Measurements from ENCODE around the gene LGMN.
"Not testable (repeated sequence)": the region's sequence is repeated elsewhere in the genome, so short reads cannot be mapped to it uniquely, and the experiment has no call there.

Gene LGMN

DNA sequence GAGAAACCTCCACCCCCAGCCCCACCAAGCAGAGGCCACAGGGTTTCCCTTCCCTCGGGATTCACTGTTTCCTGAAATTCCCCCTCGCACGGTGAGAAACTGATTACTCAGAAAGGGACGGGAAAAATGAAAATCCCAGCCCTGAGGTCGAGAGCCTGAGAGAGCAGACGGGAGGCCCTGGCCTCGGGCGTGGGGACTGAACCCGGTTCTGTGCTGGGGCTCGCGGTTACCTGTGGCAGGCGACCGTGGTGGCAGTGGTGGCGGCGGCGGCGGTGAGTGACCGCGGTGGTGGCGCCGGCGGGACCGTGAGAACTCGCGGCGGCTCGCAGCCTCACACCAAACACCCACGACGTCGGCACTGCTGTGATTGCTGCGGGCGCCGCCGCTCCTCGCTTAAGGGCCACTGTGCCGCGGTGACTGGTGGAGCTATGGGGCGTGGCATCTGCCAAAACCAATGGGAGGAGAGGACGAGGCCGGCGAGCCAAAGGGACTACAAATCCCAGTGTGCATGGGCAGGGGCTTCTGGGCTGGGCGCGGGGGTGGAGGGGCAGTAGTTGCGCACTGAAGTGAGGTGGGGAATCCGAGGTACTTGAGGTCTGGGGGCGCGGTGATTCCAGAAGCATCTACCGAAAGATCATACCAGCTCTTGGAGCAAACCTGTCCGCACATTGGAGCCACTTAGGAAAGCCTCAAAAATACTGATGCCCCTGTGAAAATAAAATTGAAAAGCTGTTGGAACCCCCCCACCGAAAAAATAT, at the start of gene LGMN:
LGMN (minus strand) TSS at position 369 of the 758 bp plus-strand sequence. CDS start 15,841 bp downstream, outside the sequence.
- peak; percentile 62 to 65 for DNase-seq (ENCODE audit: low read depth in 2 of 2)

DNA sequence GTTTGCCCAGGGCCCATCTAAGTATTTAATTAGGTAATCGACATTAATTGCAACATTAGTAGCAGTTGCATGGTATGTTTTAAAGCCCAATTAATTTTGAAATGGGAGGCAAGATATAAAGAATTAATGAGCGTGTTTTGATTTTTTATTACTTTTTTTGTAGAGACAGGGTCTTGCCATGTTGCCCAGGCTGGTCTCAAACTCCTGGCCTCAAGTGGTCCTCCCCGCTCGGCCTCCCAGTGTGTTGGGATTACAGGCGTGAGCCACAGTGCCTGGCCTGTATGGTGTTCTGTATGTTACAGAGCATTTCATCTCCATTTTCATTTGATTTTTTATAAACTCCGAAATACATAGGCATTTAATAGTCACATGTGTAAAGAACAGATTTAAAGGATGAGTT, 46.5 kb upstream of the LGMN start:
- DNase-seq (ENCODE audit: low read depth in 2 of 2) = no peak

DNA sequence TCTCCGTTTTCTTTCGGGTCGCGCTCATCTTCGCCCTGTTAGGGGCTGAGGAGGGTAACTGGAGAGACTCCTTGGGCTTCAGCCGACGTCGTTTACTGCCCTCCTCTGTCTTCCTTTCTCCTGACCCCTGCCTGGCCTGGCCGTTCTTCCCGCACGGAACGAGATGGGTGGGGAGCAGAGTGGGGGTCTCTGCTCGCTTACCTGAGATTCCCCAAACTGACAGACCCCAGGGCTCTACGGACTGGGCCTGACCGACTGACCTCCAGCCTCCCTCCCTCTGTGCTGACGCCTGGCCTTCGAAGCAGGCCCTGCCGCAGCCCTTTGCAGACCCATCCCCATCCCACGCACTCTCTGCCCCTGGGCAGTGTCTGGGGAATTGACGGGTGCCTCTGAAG, 46.1 kb upstream of the LGMN start:
- DNase-seq (ENCODE audit: low read depth in 2 of 2) = no peak

GRCh38 chr14:92793709-92794546, 45.5 kb upstream of the LGMN start, which contains the start of gene GOLGA5:
Gene GOLGA5, plus strand, starts transcription at chr14:92794305. Its CDS starts 3,133 bp downstream, at chr14:92797438.
- DNase-seq (ENCODE audit: low read depth in 2 of 2) = peak; percentile 93 to 96

DNA sequence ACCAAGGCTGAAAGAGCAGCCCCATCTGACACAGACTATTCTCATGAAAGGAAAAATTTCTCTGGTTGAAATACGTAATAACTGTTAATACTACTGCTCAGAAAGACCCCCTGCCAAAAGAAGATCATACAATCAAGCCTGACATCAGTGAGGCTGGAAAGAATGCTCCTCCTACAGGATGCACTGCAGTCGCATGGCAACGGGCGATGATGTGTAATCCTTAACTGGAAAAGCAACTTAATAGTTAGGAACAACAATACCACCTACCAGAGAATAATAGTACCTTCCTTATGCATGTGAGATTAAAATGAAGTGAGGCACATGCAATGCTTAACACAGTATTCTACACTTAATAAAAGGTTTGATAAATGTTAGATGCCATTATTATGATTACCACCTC, 44.5 kb upstream of the LGMN start:
- no peak for DNase-seq (ENCODE audit: low read depth in 2 of 2)

DNA sequence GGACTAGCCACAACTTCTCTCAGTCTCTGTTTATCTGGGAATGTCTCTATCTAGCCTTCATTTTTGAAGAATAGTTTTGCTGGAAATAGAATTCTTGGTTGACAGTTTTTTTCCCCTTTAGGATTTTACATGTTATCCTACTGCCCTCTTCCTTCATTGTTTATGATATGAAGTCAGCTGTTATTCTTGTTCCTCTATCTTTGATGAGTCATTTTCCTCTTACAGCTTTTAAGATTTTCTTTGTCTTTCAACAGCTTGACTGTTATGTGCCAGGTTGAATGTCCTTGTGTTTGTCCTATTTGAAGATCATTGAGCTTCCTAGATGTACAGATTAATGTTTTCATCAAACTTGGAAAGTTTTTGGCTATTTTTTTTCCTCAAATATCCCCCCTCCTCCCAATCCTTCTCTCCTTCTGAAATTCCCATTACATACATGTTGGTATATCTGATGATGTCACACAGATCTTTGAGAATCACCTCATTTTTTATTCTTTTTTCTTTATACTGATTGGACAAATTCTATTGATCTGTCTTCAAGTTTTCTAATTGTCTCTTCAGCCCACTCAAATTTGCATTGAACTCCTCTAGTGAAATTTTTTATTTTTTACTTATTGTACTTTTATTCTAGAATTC, 41.1 kb upstream of the LGMN start:
- DNase-seq (ENCODE audit: low read depth in 2 of 2) = no peak

GRCh38 chr14:92787554-92787953, 39.1 kb upstream of the LGMN start:
- DNase-seq (ENCODE audit: low read depth in 2 of 2) = no peak

DNA sequence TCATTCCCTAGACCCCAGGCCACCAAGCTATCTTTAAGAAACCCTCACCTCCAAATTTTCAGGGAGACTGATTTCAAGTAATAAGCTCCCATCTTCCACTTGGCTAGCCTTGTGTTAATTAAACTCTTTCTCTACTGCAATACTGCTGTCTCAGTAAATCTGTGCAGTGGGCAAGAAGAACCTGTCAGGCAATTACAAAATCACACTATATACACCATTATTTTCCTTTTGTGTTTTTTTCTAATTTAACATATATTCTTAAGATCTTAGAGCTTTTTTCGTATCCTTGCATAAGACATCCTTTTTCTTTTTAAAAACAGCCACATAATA, 38.0 kb upstream of the LGMN start:
- DNase-seq (ENCODE audit: low read depth in 2 of 2) = no peak

DNA sequence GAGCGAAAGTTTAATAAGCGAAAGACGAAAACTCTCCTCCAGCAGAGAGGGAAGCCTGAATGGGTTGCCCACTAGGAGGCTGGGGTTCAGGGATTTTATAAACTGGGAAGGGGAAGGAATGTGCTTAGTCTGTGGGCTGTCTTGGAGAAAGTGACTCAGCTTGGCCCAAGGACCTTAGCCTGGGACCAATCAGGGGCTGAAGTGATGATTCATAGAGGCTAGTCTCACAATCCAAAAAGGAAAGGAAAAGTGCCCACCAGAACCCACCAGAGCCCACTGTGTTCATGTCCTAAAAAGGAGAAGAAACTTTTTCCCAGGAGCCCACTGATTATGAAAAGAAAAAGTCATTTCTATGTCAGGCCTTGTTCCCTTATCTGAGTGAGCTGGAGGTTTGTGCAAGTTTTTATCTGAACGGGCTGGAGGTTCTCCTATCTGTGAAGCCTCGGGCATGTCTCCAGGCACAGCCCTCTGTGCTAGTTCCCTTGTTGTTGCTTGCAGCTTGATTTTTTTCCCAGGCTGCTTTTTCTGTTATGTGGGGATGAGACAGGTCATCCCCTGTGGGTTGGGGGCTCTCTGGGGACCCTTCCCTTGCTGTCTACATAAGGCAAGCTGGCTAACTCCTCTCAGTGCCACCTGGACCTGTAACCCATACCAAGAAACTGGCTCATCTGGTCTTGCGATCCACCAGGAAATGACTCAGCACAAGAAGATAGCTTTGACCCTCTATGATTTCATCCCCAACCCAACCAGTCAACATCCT, 37.4 kb upstream of the LGMN start:
- DNase-seq (ENCODE audit: low read depth in 2 of 2) = no peak

DNA sequence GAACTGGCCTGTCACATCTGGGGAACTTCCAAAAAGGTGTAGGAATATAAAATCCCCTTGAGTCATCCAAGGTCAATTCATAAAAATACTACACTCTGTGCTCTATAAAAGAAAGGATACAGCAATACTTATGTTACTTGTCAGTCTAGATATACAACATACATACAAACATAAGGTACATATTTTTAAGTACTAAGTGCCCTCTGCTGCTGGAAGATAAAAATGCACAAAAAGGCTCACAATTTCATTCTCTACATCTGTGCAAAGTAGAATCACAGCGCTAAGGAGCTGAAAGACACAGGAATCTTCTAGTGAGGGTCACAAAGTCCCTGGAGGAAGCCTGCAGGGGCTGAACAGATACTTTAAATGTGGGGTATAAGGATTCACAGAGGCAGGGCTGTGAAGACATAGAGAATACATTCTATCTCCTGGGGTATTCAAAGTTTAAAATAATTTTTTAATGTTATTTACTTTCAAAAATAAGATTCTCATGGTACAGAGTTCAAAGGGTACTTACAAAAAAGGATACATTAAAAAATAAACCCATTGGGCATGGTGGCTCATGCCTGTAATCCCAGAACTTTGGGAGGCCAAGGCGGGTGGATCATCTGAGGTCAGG, 35.5 kb upstream of the LGMN start:
- DNase-seq (ENCODE audit: low read depth in 2 of 2) = peak in 1 of 2 donors; percentile 9

GRCh38 chr14:92781350-92781749, 32.9 kb upstream of the LGMN start:
- no peak for DNase-seq (ENCODE audit: low read depth in 2 of 2)

DNA sequence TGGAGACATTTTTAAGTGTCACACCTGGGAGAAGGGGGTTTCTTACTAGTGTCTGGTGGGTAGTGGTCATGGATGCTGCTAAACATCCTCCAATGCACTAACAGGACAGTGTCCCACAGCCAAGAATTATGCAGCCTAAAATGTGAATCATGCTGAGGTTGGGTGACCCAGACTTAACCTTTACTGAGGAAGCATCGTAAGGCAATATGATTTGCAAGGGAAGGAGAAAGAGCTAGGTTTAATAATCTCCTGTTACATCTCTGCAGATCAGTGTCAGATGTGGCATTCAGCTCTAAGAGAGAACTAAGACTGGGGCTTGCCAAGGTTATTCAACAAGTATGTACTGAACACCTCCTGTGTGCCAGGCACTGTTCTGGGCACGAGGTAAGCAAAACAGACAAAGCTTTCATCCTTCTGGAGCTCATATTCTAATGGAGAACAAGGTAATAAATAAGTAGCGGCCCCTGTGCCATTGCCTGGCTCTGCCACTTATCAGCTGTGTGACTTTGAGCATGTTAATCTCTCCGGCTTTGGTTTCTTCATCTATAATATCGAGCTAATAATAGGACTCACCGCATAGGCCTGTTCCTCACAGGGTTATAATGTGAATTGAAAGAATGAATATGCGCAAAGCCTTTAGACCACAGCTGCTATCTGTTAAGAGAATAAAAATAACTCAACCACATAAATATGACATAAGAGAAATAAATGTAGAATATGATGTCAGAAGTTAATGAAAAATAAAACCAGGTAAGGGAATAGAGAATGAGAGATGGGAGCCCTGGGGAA, 32.2 kb upstream of the LGMN start:
- no peak for DNase-seq (ENCODE audit: low read depth in 2 of 2)

- not testable (repeated sequence) for DNase-seq (ENCODE audit: low read depth in 2 of 2)
These were observed 30.6 kb upstream of the LGMN start for GRCh38 chr14:92778868-92779565.

GRCh38 chr14:92775292-92775691, 26.9 kb upstream of the LGMN start:
- DNase-seq (ENCODE audit: low read depth in 2 of 2) = not testable (repeated sequence)

DNA sequence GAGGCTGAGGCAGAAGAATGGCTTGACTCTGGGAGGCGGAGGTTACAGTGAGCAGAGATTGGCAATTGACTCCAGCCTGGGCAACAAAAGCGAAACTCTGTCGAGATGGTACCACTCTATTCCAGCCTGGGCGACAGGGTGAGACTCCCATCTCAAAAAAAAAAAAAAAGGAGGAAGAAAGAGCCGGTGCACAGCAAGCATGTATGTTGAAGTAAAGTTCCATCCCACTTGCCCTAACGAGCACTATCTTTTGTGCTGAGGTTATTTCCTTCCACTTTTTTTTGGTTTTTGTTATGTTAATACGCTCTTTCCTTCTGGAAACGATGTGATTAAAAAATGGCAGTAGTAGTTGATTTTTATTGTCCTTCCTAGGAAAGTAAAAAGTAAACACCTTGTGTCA, 26.1 kb upstream of the LGMN start:
- DNase-seq (ENCODE audit: low read depth in 2 of 2) = no peak

DNA sequence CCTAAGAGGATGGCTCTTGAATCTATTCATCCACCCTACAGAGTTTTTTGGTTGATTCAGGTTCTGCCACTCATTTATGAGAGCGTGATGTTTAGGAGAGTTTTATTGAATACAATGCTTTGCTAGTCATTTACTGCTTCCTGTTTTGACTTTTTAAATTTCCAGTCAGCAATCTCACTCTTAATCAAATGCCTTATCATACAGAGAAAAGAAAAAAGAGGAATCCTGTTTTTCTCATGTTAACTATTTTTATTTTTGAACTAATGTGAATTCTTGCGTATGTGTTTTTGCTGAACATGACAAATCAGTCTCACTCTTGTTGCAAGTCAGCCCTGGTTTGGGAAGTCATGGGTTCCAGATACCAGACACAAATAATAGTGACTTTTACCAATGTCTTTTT, 22.1 kb upstream of the LGMN start:
- no peak for DNase-seq (ENCODE audit: low read depth in 2 of 2)

DNA sequence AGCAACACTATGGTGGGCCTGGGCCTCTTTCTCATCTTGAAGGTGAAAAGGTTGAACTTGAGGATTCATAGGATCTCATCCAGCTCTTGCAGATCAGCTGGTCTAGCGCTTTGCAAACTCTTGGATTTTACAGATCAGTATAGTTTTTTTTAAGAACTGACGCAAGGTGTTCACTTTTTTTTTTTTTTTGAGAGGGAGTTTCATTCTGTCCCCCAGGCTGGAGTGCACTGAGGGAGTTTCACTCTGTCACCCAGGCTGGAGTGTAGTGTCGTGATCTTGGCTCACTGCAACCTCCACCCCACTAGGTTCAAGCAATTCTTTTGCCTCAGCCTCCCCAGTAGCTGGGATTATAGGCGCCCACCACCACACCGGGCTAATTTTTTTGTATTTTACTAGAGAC, 20.4 kb upstream of the LGMN start:
- DNase-seq (ENCODE audit: low read depth in 2 of 2) = no peak

GRCh38 chr14:92768236-92768635, 19.8 kb upstream of the LGMN start:
- DNase-seq (ENCODE audit: low read depth in 2 of 2) = not testable (repeated sequence)

DNA sequence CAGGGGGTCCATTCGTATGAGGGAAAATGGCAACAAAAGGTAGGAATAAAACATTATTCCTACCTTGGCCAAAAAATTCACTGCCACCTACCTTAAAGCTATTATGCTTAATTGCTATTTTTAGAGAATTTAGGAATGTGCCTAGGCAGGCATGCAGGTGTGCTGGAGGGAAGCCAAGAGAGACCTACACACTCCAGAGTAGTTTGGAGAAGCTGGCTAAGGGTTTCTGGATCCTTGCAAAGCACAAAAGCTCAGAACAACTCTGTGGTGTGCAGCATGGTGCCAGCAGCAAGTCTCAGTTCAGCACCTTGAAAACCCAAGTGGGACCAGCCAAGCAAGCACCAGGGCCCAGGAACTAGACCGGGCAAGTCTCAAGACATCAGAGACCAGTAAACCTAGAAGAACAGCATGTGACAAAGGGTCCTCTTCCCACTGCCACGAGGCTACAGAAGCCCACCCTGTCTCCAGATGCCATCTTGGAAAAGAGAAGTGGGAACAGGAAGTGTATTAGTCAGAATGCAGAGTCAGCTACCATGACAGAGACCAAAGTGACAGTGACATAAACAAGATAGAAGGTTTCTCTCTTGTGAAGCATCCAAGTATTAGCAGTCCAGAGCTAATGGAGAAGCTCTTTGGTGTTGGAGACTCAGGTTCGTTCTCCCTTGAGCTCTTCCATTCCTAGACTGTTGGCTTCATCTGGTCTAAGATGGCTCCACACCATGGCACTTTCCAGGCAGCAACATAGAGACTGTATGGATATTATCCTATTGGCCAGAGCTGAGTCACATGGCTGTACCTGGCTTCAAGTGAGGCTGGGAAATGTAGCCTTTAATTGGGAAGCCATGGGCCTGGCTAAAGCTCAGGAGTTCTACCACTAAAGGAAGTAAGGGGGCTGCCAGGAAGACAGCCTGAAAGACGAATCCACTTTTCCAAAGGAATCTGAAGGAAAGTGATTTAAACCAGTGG, 15.5 kb upstream of the LGMN start:
- not testable (repeated sequence) for DNase-seq (ENCODE audit: low read depth in 2 of 2)

Measured in activated CD4-positive, alpha-beta T cell treated with anti-CD3 and anti-CD28 coated beads for 24 hours (primary cell).